Measurements from ENCODE around the gene PARD3.

DNA sequence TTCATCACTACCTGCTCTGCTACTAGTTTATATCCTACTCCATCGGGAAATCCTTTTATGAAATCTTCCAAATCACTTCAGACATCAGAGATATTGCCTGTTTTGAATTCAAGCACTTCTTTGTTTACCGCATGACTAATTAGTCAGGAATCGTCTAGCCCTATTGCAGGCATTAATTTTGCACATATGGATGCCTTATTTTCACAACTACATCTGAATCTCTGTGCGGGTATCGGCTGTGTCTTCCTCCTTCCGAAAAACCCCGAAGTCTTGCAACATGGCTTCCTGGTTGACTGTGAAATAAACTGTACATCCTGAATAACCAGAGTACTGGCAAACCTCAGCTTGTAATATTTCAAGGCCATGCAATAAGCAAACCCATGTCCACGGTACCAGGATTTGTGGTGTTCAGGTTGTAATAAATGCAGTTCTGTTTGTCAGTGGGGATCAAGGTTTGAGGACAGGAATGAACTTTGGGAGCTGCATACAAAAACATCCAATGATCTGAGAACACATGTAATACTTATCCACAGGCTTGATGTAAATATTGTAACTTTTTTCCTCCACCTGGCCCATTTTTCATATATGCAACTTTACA, 642.1 kb downstream of the PARD3 start:
- TF ChIP-seq, protein P1, sequence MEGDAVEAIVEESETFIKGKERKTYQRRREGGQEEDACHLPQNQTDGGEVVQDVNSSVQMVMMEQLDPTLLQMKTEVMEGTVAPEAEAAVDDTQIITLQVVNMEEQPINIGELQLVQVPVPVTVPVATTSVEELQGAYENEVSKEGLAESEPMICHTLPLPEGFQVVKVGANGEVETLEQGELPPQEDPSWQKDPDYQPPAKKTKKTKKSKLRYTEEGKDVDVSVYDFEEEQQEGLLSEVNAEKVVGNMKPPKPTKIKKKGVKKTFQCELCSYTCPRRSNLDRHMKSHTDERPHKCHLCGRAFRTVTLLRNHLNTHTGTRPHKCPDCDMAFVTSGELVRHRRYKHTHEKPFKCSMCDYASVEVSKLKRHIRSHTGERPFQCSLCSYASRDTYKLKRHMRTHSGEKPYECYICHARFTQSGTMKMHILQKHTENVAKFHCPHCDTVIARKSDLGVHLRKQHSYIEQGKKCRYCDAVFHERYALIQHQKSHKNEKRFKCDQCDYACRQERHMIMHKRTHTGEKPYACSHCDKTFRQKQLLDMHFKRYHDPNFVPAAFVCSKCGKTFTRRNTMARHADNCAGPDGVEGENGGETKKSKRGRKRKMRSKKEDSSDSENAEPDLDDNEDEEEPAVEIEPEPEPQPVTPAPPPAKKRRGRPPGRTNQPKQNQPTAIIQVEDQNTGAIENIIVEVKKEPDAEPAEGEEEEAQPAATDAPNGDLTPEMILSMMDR (IDR thresholded peaks at IDR 0.05), result no peak
- no peak for TF ChIP-seq POLR2A (IDR thresholded peaks at IDR 0.05; ENCODE audit: low read depth)
